HG03342 (cell line): ENCODE measurements around the gene TREX2.

ENCODE experiments used
- ATAC-seq: cut with Tn5 transposase; IDR thresholded peaks from one replicate; pipeline ENCODE4 v1.9.1; 2021; ENCODE audit warnings: mild to moderate bottlenecking, moderate library complexity; ENCODE audit not compliant: unreplicated experiment

The TREX2 gene, protein sequence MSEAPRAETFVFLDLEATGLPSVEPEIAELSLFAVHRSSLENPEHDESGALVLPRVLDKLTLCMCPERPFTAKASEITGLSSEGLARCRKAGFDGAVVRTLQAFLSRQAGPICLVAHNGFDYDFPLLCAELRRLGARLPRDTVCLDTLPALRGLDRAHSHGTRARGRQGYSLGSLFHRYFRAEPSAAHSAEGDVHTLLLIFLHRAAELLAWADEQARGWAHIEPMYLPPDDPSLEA

DNA sequence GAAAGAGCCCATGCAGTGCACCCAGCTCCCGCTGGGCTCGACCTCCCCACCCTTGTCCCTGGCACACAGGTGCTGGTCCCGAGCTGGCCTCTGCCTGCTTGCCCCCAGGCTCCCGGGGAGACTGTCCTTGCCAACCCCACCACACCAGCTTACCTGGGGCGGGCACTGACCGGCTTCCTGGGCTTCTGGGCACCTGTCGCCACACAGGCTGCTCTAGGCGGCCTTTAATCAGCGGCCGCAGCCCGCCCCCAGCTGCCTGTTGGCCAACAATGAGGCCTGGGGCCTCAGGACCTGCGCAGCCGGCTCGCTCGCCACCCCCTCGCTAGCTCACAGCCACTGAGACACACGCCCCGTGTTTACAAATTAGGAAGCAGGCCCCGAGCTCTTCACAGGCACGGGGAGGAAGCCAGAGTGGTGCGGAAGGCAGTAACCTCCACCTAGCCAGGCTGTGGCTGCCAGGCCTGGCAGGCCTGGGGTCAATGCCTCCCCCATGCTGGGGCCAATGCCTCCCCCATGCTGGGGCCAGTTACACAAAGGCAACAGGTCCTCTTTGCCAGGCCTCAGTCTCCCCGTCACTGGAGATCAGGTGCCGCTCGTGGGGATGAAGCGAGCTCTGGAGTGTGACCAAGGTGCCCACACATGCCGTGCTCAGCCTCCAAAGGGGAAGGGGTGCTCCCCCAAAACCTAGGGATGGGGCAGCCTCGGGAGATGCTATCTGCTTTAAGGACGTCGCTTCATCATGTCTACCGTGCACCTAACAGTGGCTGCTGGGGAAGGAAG lies at the start of gene TREX2:
TREX2 (minus strand) TSS at position 201 of the 780 bp plus-strand sequence. CDS start 626 bp downstream, outside the sequence.
- no peak for ATAC-seq

DNA sequence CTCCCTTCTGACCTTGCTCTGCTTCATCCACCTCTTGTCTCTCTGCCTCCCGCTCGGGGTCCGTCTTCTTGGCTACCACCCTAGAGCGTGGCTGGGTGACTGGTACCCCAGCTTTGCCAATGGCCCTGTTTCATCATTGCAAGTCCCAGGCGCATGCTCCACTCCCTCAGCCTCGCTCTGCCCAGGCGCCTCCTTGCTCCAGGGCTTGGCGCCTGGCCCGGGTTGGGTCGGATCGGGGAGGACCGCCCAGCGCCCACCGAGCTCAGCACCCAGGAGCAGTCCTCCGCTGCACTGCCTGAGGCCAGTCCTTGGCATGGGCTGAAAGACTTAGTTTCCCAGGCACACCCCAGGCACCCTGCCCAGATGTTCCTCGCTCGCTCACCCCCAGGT lies 49.5 kb upstream of the TREX2 start:
- no peak for ATAC-seq

DNA sequence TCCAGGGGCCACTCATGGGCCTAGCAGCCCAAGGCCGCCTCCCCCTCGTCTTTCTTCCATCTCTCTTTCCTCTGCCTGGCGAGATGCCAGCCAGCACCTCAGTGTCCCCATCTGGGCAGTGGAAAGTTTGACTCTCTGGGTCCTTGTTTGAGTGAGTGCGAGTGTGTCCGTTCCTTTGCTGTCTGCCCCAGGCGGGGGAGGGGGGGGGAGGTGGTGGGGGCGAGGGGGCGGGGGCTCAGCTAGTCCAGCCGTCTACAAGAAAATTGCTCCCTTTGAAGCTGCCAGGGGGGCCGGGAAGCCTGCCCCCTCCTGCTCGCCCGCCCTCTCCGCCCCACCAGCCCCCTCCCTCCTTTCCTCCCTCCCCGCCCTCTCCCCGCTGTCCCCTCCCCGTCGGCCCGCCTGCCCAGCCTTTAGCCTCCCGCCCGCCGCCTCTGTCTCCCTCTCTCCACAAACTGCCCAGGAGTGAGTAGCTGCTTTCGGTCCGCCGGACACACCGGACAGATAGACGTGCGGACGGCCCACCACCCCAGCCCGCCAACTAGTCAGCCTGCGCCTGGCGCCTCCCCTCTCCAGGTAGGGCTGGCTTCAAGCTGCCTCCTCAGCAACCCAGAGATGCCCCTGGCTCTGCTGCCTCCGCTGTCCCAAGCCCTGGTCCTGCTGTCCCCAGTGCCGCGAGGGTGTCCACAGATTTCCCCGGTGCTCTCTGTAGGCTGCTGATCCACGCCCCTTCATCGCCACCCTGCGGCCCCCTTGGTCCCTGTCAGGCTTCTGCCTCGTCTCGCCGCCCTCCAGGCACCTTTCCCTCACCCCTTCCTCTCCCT lies 48.9 kb upstream of the TREX2 start, which contains the start of gene BGN:
BGN (plus strand) TSS at position 440 of the 821 bp plus-strand sequence. CDS start 9,652 bp downstream, outside the sequence.
- ATAC-seq = no peak

DNA sequence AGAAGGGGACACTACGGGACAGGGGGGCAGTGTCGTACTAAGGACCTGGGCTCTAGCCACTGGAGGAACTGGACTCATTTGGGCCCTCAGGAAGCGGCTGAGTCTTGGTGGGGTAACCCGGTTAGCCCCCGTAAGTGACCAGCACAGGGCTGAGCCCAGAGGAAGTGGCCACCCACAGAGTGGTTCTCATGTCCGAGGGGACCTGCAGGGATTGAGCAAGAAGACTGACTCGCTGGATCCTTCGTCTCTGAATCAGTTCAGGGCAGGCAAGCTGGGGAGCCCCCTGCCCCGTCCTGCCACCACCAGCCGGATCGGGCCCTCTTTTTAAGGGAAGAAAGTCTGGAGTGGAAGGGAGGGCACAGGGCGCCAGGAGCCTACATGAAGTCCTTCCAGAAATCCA lies 48.2 kb upstream of the TREX2 start:
- ATAC-seq = no peak

DNA sequence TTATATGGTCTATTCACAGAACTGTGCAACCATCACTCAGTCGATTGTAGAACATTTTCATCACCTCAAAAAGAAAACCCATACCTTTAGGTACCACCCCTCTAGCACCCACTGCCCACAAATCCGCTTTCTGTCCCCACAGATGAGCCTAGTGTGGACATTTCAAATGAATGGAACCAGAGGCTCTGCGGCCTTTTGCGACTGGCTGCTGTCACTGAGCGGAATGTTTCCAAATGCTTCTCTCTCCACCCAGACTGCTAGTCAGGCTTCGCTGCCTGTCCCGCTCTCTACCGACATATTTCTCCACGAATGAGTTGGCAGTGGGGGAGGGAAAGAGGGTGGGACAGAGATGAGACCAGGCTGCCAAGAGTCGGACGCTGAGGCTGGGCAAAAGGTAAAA lies 47.2 kb upstream of the TREX2 start:
- ATAC-seq = no peak

DNA sequence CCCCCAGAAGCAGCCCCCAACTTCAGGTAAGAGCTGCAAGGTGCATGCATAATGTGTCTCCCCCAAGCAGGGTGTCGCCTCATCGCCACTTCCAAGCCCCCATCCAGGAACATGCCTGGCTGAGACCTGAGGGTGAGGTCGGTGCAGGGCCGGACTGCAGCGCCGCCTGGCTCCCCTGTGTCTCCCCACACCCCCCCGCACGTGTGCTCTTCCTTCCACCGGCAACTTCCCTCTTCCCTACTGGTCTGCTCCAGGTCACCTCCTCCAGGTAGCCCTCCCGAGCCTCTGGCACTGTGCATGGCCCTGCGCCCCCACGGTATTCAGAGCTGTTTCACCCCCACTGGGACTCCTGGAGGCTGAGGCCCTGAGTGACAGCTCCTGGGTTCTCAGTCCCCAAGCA lies 46.7 kb upstream of the TREX2 start:
- ATAC-seq = no peak

DNA sequence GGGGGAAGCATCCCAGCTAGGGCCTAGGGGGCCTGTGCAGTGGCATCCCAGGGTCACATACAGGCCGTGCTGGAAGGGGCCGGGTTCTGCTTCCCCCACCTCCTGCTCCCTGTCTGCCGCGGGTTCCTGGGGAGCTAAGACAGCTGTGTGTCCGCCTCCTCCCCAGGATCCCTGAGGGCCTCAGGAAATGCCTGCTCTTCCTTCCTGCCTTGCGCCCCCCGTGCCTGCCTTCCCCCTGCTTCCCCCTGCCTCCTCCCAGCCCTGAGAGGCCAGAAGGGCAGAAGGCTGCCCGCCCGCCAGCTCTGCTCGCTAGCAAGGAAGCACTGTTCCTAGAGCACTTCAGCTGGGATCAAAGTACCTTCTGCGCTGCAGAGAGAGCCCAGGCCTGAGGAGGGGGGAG lies 46.1 kb upstream of the TREX2 start:
- no peak for ATAC-seq

DNA sequence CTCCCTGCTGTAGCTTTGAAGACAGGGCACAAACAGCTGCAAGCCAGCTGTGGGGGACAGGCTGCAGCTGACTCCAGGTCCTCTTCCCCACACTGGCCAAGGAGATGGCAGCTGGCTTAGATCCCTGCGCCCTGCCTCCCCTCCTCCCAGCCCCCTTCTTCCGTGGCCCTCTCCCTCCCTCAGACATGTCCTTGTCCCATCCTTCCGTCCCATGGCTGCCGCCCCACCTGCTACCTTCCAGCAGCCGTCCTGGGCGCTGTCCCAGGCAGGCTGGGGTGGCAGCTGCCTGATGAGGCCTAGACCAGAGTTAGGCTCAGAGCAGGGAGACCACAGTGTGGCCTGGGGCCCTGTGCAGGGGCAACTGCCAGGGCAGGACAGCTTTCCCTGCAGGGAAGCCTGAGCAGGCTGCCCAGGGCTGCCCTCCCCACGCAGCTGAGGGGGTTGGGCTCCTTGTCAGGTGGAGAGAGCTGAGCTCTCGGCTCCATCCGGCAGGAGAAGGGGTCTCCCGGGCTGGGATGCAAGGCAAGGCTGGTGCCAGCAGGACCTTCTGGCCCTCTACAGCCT lies 45.6 kb upstream of the TREX2 start:
- ATAC-seq = no peak

DNA sequence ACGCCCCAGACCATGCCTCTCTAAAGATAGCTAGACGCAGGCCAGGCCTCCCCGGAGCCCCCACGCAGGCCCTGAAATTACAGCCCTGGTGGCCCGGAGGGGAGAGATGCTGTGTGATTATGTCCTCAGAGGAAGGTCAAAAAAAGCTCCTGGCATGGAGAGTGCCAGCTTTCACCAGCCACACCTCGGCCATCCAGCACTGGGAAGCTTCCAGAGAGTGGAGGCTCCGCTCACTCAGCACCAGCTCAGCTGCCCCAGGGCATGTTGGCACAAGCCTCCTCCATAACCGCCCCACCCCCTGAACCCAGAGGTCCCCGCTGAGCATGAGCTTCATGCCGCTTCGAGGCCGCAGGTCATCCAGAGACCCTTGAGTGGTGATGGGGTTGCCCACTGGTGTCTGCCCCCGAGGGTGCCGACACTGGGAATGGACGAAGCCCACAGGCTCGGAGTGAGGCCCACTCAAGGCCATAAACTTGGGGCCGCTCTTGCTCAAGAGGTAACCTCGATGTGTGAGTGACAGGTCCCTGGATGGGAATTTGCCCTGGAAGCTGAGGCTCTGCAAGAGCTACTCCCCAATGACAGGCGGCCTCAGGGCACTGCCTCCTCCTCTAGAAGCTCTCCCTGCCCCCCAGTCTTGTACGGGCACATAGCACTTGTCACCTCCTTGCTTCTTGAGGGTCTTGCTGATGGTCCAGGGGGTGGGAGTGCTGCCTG lies 44.5 kb upstream of the TREX2 start:
- no peak for ATAC-seq

DNA sequence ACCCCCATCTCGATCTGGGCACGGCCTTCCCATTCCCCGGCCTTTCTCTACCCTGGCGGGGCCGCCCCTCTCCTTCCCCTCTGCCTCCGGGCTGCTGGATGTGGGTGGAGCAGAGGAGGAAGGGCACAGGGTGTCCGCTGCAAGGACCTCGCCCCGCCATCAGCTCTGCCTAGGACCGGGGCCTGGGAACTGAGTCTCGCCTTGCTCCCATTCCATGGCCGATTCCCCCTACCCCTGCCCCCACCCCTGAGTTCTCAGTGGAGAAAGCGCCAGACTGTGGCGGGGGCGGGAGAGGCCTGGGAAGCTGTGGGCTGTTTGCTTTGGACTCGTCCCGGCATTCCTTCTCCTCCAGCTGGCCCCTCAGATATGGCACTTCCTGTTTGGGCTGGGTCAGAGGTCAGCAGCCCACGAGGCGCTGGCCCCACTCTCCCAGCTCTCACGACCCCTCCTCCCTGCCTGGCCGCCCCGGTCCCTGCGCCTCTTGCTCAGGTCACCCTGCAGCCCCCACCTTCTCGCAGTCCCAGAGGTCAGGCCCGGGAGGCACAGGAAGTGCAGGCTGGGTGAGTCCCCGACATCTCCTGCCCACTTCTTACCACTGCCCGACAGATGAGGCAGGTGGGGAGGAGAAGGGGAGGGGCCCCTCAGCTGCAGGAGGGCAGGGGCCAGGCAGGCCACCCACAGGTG lies 42.5 kb upstream of the TREX2 start:
- no peak for ATAC-seq

DNA sequence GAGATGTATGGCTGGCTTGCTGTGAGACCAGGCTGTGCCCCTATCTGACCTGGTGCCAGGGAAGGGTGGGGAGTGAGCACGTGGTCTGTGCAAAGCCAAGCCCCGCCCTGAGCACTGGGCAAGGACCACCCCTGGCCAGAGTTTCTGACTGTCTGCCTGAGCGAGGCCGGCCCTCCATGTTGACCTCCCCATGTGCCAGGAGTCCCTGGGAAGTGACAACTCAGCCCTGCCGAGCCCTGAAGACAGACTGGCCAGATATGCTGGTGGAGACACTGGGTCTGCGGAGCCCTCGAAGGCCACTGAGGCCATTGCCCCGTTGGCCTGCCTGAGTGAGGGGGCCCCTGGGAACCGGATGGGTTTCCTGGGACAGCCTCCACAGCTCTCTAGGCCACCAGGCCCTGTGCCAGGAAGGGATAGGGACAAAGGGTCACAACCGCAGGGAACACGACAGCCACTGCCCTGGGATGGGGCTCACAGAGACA lies 41.8 kb upstream of the TREX2 start:
- ATAC-seq = no peak

DNA sequence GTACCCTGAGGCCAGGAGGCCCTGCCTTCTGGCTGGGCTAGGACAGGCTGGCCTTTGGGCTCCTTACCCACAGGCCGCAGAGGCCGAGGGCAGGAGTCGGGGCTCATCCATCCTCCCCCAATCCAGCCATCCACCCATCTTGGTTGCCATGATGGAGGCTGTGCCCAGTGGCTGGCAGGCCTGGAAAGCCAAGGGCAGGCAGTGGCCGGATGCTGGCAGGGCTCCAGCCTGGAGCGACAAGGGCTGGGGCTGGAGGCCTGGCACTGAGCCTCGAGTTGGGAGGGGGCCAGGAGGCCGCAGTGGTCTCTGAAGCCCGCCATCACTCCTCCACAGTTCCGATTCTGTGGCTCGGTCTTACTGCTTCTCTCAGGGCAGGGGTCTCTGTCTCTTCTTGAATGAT lies 40.3 kb upstream of the TREX2 start:
- ATAC-seq = no peak

DNA sequence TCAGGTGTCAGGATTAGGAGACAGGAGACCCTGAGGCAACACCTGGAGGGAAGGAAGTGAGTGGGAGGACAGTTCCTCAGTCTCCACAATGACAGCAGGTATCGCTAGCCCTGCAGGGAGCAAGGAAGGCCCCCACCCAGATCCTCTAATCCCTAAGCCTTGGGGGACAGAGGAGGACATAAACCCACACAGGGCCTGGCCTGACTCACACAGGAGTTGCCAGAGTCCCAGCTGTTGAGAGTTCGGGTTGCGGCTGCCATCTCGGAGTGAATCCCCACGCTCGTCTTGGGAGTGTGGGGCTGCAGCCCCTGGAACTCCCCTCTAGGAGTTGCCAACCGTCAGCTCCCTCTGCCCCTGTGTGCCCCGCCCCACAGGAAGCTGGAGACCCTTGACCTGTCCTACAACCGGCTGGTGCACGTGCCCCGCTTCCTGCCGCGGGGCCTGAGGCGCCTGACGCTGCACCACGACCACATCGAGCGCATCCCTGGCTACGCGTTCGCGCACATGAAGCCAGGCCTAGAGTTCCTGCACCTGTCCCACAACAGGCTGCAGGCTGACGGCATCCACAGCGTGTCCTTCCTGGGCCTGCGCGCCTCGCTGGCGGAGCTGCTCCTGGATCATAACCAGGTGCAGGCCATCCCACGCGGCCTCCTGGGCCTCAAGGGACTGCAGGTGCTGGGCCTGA lies 39.7 kb upstream of the TREX2 start:
- ATAC-seq = no peak

DNA sequence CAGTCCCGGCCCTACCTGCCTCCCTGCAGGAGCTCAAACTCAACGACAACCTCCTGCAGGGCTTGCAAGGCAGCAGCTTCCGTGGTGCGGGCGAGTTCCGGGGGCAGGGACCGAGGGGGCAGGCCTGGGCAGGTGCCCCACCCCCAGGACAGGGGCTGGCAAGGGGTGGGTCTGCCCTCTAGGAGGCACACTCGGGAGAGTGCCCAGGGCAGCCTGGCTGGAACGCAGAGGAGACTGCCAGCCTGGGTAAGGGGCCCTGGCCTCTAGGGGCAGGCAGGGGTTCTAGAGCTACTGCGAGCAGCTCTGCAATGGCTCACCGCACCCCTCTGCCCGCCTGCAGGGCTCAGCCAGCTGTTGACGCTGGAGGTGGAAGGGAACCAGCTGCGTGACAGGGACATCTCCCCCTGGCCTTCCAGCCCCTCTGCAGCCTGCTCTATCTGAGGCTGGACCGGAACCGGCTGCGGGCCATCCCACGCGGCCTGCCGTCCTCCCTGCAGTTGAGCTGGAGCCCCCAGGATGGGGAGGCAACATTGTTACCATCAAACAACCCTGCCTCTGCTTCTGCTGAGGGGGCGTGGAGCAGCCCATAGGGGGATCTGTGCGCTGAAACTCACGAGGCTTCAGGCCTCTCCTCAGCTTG lies 36.6 kb upstream of the TREX2 start:
- ATAC-seq = no peak

DNA sequence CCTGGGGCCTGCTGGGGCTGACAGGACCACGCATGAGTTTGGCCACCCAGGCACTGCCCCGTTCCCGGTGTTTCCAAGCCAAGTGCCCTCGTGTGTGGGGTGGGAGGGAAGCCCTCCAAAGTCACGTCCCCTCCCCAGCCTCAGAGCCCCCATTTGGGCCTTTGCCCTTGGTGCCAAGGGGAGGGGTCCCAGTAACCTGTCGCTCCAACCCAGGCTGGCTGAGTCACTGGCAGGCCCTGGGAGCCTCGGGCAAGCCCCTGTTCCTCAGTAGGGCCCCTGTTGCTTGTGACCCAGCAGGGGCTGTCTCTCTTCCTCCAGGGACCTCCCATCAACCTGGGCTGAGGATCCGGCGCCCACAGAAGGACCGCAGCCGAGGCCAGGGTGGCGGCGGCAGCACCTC lies 35.2 kb upstream of the TREX2 start:
- ATAC-seq = no peak

DNA sequence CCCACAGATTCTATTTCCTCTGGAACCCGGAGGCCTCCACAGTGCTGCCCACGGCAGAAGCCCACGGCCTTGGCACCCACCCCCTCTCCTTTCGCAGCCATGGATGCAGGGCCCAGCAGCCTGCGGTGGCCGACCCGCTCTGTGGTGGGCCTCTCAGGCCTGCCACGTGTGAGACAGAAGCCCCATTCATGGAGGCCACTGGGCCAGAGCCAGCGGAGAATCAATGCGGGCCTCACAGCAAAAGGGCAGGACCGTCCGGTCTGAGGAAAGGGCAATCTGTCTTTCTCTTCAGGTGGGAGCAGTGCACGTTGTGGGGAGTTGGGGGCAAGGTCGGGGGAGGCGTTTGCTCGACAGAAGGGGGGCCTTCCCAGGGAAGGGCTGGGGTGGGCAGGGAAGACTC lies 32.9 kb upstream of the TREX2 start:
- no peak for ATAC-seq

DNA sequence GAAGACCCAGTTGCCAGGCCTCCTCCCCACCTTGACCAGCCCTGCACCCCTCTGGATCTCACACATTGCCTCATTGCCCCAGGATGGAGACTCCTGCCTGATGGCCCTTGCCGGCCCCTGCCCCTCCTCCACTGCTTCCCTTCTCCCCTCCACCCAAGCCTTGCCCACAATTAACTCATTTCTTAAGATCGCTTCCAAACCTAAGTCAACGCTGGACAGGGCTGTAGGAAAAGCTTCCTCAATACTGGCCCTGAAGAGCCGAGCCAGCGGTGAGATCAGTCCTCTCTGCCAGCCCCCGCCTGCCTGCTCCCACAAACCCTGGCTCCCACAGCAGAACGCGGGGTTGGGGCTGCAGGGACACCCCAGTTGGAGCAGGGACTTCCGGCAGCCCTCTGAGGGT lies 32.0 kb upstream of the TREX2 start:
- no peak for ATAC-seq

DNA sequence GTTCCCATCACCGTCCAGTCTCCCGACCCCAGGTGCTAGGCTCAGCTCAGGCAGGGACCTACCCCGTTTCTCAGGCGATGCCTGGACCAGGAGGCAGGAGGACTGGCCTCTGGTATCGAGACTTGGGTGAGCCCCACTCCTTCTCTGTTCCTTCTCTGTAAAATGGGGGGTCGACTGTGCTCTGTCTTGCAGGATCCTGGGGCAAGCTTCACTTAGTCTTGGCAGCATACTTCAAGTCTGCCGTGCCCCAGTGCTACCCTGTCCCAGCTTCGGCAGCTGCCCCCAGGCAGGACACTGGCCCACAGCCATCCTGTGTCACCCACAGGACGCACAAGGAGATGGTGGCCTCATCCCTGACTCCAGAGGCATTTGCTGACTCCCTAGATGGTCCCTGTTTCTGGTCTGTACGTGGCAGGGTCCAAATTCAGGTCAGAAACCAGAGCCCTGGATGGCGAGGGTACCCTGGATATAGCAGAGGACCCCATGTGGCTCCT lies 31.6 kb upstream of the TREX2 start:
- ATAC-seq = no peak
